ENCODE measurements around the gene BICRA.

GRCh38 chr19:47637550-47637949 lies 28.6 kb downstream of the BICRA start:
- TF ChIP-seq POLR2AphosphoS5 (IDR thresholded peaks at IDR 0.05; ENCODE audit: borderline replicate concordance, low read depth, low read length) (no peak), EZH2 (IDR thresholded peaks at IDR 0.05) (no peak), FOXP2 (optimal IDR thresholded peaks at IDR 0.05; ENCODE audit: control extremely low read depth, extremely low read length, insufficient read depth) (no peak)

All from SK-N-MC (cell line).